IPS DF 19.7 (cell line): ENCODE results near the gene RFX4.
"Not testable (repeated sequence)": the region's sequence is repeated elsewhere in the genome, so short reads cannot be mapped to it uniquely, and the experiment has no call there.

Experiments used
- DNase-seq: peaks from one replicate; pipeline ENCODE4 v3.0.0-alpha.2; 2013; ENCODE audit warnings: low read depth, low spot score

RFX4 gene

DNA sequence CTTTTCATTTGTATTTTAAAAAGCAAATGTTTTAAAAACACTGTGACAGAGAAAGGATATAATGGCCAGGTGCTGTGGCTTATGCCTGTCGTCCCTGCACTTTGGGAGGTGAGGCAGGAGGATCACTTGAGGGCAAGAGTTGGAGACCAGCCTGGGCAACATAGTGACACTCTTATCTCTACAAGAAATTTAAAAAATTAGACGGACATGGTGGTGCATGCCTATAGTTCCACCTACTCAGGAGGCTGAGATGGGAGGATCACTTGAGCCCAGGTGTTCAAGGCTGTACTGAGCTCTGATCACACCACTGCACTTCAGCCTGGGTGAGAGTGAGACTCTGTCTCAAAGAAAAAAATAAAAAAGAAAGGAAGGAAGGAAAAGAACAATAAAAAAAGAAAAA is 7.8 kb downstream of the RFX4 start:
- no peak for DNase-seq

DNA sequence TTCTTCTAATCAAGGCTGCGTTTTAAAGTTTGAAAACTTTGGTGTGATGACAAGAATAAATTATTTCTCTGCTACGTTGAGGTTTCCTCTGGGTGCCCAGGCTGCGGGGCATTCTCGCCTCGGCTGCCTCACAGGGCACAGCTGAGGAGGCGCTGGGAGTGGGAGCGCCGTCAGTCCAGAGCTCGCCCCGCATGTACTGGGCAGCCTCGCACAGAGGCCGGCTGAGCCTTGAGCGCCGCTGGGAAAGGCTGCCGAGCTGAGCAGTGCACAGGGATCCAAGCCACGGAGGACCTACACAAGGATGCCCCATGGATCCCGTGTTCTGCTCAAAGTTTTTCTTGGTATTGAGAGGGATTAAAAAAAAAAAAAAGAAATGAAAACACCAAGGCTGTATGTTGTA is 11.6 kb downstream of the RFX4 start:
- no peak for DNase-seq

DNA sequence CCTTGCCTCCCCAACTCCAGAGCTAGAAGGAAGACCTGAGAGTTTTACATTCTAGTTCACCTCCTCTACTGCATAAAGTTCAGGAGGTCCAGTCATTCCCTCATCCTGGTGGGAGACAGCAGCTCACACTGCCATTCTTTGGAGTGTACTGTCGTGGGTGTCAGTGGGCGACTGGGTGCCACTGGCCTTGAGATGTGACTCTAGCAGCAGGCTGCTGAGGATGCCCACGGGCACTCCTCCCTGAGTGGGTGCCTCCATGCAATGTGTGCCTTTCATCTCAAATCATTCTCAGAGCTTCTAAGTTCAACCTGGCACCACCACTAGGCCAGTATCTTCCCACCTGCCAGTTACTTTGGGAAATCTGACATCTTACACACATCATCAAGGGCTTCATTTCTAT is 12.5 kb downstream of the RFX4 start:
- DNase-seq, result no peak

DNA sequence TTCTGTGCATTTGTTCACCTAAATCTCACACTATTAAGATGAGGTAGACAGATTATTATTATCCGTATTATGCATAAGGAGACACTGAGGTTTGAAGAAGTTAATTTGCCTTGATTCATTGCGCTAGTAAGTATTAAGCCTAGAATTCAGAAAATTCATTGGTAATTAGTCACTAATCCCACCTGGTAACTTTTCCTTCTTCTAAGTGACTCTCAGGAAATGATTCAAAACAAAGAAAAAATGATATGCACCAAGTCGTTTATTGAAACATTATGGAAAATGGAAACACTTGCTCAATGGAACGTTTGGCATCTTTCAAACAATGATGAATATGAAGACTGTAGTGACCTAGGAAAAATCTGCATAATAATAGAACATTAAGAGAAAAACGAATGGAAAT is 15.2 kb downstream of the RFX4 start:
- no peak for DNase-seq

DNA sequence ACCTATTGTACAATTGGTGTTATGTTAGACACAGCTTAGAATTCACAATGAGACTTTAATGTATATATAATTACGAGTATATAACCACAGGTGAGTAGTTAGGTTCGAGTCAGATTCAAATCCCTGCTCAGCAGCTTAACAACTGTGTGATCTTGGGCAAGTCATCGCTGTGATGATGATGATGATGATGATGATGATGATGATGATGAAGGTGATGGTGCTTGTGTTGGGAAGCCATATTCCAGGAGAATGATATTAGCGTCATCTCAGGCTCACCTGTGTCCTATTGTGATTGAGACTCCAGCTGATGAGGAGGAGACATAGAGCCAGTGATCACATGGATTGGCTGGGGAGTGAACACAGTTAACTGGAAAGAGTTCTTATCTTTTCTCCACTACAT is 16.5 kb downstream of the RFX4 start:
- no peak for DNase-seq

DNA sequence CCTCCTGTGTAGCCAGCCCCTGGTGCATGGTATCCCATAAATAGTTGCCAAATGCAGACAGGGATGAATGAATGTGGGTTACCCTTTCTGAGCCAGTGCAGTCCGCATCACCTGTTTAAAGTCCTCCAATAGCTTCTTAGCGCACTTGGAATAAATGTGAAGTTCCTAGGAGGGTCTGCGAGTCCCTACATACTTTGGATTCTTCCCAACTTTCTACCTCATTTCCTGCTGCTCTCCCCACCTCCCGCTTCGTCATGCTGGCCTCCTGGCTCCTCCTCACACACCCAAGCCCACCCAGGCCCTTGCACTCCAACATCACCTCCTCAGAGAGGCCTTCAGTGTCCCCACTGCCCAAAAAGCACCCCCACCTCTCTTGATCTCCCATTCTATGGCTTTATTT is 17.7 kb downstream of the RFX4 start:
- DNase-seq, result no peak

DNA sequence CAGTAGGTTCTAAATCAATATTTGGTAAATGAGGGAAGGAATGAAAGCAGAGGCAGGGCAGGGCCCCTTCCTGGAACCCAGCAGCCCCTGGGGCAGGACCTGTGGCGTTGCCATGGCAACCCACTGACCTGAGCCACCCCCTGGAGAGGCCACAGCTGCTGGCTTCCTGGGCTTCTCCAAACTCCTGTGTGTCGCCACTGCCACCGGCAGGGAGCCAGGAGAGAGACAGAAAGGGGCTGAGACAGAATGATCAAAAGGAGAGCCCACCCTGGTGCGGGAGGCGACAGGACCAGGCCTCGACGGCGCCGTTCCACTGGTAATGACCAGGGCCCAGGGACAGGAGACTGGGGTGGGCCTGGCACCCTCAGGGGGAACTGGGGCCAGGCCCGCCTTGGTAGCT is 18.2 kb downstream of the RFX4 start:
- DNase-seq, result no peak

DNA sequence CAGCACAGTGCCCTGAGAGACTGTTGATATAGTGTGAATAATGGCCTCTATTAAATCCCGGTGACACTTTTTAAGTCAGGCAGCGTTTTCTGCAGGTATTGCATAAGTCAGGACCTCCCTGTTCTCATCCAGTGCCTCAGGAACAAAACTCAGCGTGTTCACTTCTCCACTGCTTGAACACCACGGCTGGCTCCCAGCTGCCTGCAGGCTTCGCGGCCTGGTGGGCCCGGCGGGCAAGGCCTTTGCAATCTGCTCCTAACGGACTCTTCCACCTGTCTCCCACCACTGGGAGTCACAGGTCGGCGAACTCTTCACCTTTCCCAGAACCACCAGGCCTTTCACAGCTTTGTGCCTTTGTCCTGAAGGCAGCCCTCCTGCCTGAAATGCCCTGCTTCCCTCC is 18.7 kb downstream of the RFX4 start:
- no peak for DNase-seq

DNA sequence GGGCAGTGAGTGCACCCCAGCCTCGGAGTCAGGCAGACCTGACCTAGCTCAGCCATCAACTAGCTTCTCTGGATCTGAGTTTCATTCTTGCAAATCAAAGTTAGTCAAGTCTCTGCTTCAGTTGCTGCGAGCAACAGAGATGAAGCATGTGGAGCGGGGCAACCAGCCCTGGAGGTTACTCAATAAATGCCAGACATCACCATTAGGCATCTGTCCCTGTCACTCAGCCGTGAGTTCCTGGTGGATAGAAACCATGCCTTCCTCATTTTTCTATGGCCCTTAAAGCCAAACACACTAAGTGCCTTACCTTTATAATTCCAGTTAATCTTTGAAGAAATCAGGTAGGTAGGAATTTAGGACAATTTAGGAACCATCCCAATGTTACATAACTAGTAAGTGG is 19.3 kb downstream of the RFX4 start:
- DNase-seq, result no peak

DNA sequence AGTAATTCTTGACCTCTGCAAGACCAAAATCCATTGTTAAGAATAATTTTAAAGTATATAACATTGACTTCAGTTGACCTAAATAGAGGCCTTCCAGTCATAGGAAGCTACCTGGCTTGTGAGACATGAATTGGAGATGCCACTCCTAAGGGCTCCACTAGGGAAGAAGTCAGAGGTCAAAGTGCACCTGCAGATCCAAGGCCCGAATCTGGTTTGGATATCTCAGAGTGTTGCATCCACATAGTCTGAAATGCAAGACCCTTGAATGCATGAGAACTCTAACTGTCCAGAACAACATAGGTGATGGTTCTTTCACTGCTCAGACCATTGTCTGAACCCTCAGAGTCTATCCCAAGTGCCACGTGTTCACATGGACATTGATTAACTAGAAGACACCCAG is 22.4 kb downstream of the RFX4 start:
- DNase-seq, result no peak

DNA sequence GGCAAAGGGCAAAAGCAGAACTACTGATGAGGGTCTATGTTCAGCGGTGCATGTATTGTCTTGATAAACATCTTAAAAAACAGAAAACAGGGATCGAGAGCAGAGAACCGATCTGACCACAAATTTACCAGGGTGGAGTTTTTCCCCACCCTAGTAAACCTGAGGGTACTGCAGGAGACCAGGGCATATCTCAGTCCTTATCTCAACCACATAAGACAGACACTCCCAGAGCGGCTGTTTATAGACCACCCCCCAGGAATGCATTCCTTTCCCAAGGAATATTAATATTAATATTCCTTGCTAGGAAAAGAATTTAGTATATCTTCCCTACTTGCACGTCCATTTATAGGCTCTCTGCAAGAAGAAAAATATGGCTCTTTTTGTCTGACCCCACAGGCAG is 37.8 kb downstream of the RFX4 start:
- DNase-seq, result not testable (repeated sequence)

DNA sequence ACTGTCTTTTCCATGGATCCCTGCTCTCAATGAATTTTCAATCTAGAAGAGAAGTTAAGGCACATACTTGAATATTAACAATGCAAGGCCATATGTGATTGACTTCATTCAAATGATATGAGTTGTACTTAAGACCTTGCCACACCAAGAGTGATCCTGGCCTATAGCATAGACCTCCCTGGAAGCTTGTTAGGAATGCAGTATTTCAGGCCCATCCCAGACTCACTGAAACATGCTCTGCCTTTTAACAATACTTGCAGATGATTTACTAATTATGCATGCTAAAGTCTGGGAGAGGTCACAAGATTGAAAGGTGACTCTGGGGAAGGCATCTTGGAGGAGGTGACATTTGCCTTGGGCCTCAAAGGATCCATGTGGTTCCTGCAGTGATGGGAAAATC is 43.2 kb downstream of the RFX4 start:
- no peak for DNase-seq

DNA sequence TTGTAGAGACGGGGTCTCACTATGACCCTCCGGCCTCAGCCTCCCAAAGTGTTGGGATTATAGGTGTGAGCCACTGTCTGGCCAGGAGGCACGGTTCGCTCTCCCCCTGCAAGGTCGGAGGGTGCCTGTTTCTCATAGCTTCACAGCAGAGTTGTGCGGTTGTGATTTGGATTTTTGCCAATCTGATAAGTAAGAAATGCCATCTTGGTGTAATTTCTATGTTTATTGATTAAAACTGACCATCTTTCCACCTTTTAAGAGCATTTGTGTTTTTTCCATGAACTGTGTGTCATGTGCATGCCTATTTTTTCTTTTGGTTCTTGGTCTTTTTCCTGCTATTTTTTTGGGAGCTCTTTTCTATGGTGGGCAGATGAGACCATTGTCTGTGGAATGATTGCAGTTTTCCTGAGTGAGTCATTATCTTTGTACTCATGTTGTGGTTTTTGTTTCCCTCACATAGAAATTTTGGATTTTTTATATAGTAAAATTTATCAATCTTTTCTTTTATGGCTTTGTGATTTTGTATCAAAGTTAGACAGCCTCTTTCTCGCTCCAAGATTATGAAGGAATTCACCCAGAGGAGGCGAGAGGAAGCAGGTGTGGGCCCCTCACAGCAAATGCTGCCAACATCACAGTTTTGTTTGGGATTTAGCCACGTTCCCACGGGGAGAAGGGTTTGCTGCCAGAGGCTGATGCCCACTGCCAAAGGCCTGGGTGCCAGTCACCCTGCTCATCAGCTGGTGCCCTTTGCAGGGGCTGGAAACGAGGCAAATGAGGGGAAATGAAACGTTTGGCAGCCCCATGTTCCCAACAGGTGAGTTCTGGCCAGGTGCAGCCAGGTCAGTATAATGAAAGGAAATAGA is 47.2 kb downstream of the RFX4 start:
- no peak for DNase-seq

DNA sequence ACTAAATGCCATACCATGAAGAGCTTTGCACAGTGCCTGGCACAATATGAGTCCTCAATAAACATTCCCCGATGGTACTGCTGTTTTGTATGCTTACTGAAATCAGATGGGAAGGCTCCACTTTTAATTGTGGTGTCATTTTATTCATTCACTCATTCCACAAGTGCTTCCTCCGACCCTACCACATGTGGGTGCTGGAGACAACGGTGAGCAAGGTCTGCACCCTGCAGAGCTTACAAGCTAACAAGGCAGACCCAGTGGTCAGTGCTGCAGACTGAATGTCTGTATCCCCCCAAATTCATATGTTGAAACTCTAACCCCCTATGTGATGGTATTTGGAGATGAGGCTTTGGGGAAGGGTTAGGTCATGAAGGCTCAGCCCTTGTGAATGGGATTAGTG is 48.3 kb downstream of the RFX4 start:
- no peak for DNase-seq

DNA sequence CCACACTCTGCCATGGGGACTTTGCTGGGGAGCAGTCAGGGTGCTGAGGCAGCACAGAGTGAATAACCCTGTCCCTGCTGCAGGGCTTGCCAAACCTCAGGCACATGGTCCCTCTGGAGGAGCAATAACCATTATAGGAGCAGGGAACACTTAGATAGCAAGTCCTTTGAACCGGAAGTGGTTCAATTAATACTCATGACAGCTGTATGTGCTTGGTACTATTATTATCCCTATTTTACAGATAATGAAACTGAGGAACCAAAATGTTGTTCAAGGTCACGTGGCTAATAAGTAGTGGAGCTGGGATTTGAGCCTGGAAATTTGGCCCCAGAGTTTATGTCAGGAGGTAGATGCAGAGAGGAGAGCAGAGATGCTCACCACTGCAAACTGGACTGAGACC is 49.0 kb downstream of the RFX4 start:
- DNase-seq, result no peak

DNA sequence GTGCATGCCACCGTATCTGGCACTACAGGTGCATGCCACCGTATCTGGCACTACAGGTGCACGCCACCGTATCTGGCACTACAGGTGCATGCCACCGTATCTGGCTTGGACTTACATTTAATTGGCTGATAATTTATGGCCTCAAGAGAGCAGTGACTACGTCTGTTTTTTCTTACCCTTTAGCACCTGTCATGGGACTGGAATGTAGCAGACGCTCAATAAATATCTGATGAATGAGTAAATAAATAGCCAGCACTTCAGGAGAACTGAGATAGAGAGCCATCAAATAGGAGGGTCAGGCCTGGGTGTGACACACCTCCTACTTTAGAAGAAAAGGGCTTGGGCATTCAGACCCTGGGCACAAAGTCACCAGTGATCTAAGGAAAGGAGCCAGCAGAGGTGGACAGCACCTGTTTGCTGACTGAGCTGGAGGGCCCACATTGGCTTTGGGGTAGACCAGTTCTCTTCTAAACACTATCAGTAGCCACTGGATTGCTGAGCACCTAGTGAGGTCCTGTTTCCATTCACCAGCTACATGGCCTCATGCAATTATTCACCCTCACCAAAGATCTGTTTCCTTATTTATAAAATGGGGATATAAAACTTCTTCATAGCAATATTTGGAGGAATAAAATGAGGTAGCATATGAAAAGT is 50.1 kb downstream of the RFX4 start:
- no peak for DNase-seq

DNA sequence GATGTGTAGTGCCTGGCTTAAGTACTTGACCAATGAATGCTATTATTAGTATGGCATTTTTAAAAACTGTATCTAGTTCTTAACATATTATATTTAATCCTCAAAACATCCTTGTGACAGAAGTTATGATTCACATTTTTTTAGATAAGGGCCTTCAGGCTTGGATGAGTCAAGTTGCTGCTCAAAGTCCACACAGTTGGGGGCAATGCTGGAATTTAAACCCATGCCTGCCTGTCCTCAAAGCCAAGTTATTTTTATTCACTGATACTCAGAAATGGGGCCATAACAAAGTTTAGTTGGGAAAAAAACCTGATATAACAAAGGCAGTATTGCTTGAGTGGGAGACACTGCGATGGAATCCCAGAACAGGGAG is 50.6 kb downstream of the RFX4 start:
- DNase-seq, result no peak

DNA sequence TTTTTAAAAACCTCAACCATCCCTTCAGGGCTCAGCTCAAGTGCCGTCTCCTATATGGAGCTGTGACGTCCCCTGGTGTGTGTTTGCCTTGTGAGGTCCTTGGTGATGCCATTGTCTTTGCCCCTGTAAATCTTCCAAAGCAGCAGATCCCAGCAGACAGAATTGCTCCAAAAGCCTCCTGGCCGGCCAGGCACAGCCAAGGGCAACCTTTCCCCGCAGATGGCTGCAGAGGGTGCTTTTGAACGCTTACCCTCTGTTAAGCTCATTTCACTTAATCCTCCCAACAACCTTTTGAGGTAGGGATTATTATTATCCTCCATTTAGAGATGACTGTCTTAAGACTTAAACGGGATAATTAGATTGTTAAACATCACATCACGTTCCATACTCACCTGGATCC is 51.4 kb downstream of the RFX4 start:
- DNase-seq, result no peak

DNA sequence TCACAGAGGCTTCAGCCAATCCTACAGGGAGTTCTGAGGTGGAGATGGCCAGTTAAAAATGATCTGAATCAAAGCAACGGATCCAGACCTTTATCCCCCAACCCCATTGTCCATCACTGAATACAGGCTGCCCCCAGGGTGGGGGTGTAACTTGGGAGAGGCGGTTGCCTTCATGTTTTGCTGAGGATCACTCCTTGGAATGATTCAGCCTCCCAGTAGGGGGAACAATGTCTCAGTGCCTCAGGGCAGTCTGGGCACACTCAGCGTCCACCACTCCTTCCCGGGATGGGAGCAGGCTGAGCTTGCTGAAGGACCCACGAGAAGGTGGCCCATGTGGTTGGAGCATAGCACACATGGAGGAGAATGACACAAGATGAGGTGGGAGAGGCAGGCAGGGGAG is 60.2 kb downstream of the RFX4 start:
- no peak for DNase-seq

DNA sequence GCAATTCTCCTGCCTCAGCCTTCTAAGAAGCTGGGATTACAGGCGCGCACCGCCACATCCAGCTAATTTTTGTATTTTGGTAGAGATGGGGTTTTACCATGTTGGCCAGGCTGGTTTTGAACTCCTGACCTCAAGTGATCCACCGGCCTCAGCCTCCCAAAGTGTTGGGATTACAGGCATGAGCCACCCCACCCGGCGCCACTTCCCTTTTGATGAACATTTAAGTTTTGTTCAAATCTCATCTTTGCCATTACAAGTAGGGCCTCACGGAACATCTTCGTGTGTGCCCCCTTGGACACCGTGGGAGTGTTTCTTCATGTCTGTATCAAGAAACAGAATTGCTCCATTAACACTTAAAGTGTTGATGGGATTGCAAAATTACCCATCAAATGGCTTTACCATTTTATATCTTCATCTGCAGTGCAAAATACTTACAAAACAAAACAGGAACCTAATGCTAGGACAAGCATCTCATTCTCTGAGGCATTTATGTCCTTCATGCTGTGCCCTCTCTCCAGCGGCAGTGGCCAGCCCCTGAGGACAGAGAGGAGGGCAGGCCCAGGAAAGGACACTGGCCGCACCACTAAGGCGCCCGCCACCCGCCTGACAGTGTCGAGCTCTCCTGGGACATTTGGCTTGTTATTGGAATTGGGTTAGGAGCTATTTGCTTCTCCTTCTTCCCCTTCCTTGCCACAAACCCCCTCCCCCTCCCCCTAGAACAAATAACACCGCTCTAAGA is 61.7 kb downstream of the RFX4 start:
- DNase-seq, result no peak

DNA sequence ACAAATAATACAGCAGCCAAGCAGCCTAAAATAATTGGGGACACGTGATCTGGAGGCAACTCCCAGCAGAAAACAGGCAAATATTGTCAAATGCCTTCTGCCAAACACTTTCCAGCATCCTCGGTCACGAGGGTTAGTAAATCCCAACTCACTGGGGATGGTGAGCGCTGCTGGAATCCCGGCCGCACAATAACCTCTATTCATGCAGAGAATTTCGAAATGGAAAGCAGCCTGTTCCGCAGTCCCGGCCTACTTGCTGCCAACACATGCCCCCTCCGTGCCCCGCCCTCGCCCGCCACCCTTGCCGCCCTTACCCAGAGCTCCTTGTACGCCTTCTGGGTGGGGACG is 62.2 kb downstream of the RFX4 start:
- DNase-seq, result no peak

DNA sequence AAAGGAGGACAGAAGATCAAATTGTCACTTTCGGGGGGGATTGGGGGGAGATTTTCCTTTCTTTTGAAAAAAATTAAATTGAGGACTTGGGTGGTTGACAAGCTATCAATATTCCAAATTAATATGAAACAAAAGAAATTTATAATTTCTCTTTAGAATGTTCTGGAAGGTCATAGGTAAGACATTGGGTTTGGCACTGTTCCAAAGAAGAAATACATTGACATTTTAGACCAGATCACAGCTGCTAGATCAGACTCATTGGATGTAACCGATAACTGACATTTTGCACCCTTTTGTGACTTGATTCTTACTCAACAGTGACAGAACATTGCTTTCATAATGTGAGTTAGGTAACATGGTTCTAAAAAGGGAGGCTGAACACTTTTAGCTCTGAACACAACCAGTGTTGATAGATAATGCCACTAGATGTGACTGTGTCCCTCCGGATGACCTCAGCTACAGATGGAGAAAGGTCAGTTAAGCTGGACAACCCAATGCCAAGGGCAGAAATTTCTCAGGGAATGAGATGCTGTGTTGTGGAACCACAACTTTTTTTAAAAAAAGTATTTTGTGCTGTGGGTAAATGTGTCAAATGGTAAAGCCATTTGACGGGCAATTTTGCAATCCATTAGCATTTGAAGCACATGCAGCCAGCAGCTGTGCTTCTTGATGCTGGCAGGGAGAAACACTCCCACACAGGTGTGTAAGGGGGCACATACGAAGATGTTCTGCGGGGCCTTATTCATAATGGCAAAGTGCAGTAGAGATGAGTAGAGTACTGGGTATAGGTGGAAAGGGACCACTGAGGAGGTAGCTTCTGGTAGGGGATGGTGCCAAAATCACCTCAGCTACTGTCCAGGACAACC is 62.9 kb downstream of the RFX4 start:
- no peak for DNase-seq
